GM12892 (cell line): ENCODE results near the gene FAM83D.
"Not testable (repeated sequence)": the region's sequence is repeated elsewhere in the genome, so short reads cannot be mapped to it uniquely, and the experiment has no call there.

ENCODE experiments used
- DNase-seq: peaks from one replicate; pipeline ENCODE4 v3.0.0; 2011; ENCODE audit not compliant: insufficient read length
- FAIRE-seq: peaks from 2 replicates; lab custom pipeline; 2011; peaks lifted over from hg19 to GRCh38; lab: Jason Lieb, UNC
- POLR2A ChIP-seq: IDR thresholded peaks from 2 replicates; pipeline ENCODE4 v1.6.1; 2011; ENCODE audit warnings: low read depth, low read length, control low read depth
- POLR2AphosphoS5 ChIP-seq: IDR thresholded peaks from 2 replicates; pipeline ENCODE4 v1.6.1; 2011; ENCODE audit warnings: low read depth, low read length, control low read depth
- TAF1 ChIP-seq: IDR thresholded peaks from 2 replicates; pipeline ENCODE4 v1.6.1; 2011; ENCODE audit warnings: low read depth, mild to moderate bottlenecking, control low read depth, low read length, borderline replicate concordance

Gene FAM83D

DNA sequence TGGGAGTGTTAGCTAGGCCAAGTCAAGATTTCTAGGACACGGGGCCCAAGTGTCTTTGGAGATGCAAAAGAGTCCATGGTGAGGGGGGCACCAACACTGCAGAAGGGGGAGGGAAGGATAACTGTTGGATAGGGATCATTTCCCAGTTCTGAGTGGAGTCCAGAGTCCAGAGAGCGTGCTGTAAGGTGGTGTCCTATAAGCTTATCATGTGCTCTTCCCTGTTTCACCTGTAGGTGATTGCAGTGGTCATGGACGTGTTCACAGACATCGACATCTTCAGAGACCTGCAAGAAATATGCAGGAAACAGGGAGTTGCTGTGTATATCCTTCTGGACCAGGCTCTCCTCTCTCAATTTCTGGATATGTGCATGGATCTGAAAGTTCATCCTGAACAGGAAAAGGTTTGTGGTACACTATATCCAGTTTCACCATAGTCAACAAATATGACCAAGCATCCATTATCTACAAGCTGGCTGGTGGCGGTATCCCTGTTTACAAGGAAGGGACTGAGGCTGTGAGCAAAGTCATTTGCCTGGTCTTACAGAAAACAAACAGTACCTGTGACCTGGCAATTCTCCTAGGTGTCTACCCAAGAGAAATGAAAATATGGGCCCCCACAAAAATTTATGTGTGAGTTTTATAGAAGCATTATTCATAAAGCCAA lies 15.6 kb downstream of the FAM83D start:
- DNase-seq (no peak), FAIRE-seq (no peak)
- TF ChIP-seq POLR2AphosphoS5 (no peak), TAF1 (no peak), POLR2A (no peak)

GRCh38 chr20:38945012-38945411 lies 18.8 kb downstream of the FAM83D start:
- TF ChIP-seq POLR2A, result no peak
- TF ChIP-seq TAF1, result no peak
- no peak for TF ChIP-seq POLR2AphosphoS5
- DNase-seq, result no peak
- no peak for FAIRE-seq

DNA sequence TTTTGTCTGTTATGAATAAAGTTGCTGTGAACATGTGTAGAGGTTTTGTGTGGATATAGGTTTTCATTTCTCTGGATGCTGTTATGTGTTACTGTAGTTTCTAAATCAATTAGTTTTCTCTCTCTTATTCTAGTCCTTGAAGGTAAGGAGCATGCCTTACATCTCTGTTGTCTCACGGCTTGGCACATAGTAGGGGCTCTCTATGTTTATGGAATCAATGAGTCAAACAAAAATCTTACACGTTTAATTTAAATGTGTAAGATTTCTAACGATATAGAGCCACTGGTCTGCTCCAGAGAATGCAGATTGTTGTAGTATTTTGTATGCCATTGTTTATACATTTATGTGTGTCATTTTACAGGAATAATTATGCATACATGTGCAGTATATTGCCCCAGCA lies 20.6 kb downstream of the FAM83D start:
- no peak for FAIRE-seq
- DNase-seq, result no peak

DNA sequence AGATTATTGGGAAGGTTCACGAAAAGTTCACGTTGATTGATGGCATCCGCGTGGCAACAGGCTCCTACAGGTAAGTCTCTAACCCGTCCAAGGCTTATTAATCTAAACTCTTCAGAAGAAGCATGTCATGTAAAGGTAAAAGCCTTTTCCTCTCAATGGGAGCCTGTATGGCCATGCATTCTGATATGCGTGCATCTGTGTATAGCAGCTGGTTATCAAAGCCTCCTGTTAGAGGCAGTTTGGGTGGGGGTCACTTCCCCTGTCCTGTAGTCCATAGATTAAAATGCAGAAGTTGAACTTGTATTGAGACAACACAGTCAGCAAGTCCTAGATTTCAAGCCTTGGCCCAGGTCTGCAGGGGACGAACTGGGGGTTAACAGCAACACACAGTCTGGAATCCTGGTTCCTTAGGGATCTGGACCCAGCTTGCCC lies 21.7 kb downstream of the FAM83D start:
- TF ChIP-seq TAF1, result no peak
- TF ChIP-seq POLR2A, result no peak
- TF ChIP-seq POLR2AphosphoS5, result no peak
- FAIRE-seq (no peak), DNase-seq (no peak)

More for the DNA sequence above, 20.6 kb downstream of the FAM83D start:
- no peak for TF ChIP-seq POLR2A
- TF ChIP-seq TAF1, result no peak
- no peak for TF ChIP-seq POLR2AphosphoS5

- no peak for FAIRE-seq
- TF ChIP-seq POLR2A (no peak), POLR2AphosphoS5 (no peak), TAF1 (no peak)
Observed at GRCh38 chr20:38950254-38950653, 24.0 kb downstream of the FAM83D start.

DNA sequence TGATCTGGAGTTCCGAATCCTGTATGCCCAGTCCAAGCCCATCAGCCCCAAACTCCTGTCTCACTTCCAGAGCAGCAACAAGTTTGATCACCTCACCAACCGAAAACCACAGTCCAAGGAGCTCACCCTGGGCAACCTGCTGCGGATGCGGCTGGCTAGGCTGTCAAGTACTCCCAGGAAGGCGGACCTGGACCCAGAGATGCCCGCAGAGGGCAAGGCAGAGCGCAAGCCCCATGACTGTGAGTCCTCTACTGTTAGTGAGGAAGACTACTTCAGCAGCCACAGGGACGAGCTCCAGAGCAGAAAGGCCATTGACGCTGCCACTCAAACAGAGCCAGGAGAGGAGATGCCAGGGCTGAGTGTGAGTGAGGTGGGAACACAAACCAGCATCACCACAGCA lies 25.4 kb downstream of the FAM83D start:
- no peak for TF ChIP-seq POLR2AphosphoS5
- TF ChIP-seq POLR2A, result no peak
- TF ChIP-seq TAF1, result no peak
- FAIRE-seq (no peak), DNase-seq (no peak)

More at GRCh38 chr20:38950254-38950653, 24.0 kb downstream of the FAM83D start:
- no peak for DNase-seq

DNA sequence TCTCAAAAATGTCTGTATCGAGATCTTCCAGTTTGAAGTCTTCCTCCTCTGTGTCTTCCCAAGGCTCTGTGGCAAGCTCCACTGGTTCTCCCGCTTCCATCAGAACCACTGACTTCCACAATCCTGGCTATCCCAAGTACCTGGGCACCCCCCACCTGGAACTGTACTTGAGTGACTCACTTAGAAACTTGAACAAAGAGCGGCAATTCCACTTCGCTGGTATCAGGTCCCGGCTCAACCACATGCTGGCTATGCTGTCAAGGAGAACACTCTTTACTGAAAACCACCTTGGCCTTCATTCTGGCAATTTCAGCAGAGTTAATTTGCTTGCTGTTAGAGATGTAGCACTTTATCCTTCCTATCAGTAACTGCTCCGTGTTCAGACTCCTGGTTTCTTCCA lies 25.9 kb downstream of the FAM83D start:
- DNase-seq (no peak), FAIRE-seq (no peak)
- TF ChIP-seq POLR2A (no peak), TAF1 (no peak), POLR2AphosphoS5 (no peak)

DNA sequence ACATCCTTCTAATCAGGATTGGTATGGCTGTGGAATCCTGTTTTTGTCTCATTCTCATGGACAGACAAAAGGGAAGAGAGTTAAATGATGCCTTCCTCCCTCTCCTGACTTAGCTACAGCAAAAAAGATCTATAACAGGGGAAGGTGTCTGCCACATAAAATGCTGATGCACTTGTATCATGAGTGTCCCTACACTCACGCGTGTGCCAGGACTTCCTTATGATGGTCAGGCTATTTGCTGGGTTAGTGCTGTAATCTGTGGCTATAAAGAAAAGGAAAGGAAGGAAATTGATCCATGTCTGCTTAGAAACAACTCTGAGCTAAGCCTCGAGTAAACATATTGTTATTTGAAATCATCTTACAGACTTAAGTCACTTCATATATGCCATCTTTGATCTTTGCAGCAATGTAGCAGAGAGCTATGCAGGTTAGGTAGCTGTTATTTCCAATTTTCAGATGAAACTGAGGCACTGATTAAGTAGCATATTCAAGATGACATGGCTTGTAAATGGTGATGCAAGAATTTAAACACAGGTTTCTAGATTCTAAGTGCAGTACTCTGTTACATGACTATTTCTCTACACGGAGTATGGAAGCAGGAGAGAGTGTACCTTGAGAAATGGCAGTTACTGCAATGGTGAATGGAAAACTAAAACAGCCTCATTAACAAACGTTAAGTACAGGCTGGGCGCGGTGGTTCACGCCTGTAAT lies 27.6 kb downstream of the FAM83D start:
- TF ChIP-seq POLR2A (no peak), TAF1 (no peak), POLR2AphosphoS5 (no peak)
- no peak for FAIRE-seq
- no peak for DNase-seq

DNA sequence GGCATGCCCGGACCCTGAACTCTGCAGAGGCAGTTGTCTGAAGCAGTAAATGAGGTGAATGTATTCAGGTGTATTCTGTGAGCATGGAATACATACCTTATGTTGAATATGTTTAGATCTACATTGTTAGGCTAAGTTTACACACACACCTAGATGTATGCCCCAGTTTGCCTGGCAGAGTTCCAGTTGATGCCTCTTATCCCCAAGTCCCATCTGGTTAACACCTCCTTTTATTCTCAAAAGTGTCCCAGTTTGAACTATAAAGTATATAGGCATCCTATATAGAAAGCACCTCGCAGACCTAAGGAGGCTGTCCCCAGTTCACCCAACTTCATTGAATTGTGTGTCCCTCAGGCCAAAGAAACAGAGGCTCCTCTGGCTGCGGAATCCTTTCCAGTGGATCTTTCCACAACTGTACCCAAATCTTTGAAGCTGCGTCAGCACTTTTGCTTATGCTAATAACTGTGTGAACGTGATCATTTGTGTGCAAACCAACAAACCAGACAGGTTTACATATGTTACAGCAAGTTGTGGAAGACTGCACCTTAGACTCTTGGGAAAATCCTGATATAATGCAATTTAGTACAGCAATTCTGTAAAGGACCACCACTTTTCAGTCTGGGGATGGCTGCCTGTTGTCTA lies 31.1 kb downstream of the FAM83D start:
- no peak for DNase-seq
- TF ChIP-seq POLR2A (no peak), TAF1 (no peak), POLR2AphosphoS5 (no peak)
- FAIRE-seq, result no peak

DNA sequence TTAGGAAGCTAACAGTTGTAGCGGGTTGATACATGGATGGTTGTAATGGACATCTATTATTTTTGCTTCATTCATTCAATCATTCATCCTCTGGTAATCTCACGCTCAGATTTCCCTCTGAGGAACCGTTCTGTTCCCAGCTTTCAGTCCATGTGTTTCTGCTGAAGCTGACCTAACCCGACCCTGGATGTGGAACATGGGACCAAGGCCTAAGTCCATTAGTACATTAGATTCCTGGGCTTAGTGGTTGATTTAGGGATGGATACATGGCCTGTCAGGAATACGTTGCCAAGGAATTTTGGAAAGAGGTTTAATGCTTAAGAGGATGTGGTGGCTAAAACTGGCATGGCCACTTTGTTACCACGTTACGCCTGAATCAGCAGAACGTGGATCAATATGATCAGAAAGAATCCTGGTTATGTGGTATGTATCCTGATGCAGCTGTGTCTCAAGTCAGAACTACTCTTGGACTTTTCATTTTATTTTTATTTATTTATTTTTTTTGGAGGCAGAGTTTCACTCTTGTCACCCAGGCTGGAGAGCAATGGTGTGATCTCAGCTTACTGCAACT lies 31.8 kb downstream of the FAM83D start:
- DNase-seq, result no peak
- FAIRE-seq, result no peak
- TF ChIP-seq POLR2A (no peak), TAF1 (no peak), POLR2AphosphoS5 (no peak)

GRCh38 chr20:38960187-38960687 lies 34.0 kb downstream of the FAM83D start:
- not testable (repeated sequence) for FAIRE-seq, DNase-seq
